Stimulated activated CD4-positive, alpha-beta T cell treated with anti-CD3 and anti-CD28 coated beads, Interleukin-1b, Interleukin-23, amount 100 ng/mL, for 48 hours (primary cell): ENCODE measurements around the gene GNGT1.
"Not testable (repeated sequence)": the region's sequence is repeated elsewhere in the genome, so short reads cannot be mapped to it uniquely, and the experiment has no call there.

ENCODE experiments used
- DNase-seq: peaks from one replicate; pipeline ENCODE4 v3.0.0-alpha.2; 2020

Gene GNGT1

DNA sequence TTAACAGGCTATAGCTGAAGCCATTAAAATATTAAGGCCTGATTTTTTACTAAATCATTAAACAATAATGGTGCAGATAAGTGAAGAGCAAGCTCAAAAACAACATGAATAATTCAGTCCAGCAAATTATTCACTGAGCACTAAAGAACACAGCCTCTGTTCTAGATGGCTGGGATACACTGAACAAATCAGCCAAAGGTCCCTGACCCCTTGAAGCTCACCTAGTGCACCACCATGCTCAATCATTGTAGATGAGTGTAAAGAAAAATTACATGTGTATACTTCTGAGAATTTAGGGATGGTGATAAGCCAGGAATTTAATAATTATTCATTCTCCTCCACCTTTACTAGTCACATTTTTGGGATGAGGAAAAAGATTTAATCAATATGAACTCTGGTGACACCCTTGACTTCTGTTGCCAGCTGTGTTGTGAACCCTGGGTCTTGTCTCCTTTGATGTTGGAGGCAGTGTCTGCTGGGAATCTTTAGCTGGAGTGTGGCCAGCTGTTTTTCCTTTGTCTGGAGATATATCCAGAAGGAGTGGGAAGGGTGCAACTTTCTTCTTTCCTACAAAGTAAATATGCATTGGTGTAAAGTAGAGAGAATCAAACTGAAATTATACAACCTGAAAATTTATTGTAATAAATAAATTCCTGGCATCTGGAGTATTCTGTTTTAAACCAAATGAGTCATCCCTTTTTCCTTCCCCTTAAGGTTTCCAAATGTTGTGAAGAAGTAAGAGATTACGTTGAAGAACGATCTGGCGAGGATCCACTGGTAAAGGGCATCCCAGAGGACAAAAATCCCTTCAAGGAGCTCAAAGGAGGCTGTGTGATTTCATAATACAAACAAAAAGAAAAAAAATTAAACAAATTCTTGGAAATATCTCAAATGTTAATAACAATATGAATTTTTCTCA lies 4.0 kb downstream of the GNGT1 start:
- no peak for DNase-seq

DNA sequence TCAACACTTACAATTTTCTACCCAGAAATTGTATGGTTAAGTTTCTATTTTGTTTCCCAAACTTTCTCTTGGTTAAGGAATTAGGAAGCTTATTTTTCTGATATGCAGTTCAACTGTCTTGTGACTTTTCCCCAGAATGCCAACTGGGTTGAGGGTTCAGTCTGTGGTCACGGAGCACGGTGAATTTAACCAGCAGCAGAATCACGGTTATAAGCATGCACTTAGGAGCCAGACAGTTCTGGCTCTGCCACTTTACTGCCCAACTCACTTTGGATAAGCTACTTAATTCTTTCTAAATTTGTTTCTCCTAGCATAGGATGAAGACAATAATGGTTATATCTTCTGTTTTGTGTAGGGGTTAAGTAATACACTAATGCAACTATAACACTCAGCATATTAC lies 4.9 kb downstream of the GNGT1 start:
- not testable (repeated sequence) for DNase-seq

DNA sequence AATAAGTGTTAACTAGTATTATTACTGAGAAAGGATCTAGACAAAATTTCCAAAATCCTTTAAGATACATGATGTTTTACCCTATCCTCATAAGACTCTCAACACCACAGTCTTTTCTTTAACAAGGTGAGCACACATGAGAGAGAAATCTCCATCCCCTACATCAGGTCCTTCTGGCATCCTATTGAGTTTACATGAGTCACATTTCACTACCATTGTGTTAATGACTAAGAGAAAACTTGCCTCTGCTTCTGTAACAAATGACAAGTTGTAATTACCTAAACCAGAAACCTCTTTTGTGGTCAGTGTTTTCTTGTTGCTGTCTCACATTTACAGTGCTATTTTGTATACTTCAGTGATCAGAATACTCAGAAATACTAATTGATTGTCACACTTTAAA lies 5.3 kb downstream of the GNGT1 start:
- DNase-seq = not testable (repeated sequence)

DNA sequence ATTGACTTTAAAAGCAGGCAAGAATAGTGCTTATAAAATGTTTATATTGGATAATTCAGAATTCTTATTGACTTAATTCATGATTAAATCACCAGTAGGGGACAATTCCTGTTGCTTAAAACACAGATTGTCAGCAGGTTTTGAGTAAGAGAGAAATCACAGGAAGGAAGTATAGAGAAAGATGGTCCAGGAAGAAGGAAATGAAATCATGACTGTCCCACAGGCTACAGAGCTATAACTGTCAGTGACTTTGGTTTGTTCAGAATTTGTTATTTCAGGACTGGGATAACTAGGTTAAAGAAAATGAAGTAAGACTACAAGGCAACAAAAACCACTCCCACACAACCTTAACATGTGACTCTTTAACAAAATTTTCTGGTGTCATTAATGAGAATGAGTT lies 6.8 kb downstream of the GNGT1 start:
- DNase-seq = no peak

DNA sequence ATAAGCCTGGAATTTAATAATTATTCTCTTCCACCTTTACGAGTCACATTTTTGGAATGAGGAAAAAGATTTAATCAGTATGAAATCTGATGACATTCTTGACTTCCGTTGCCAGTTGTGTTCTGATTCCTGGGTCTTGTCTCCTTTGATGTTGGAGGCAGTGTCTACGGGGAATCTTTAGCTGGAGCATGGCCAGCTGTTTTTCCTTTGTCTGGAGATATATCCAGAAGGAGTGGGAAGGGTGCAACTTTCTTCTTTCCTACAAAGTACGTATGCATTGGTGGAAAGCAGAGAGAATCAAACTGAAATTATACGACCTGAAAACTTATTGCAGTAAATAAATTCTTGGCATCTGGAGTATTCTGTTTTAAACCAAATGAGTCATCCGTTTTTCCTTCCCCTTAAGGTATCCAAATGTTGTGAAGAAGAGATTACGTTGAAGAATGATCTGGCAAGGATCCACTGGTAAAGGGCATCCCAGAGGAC lies 8.3 kb downstream of the GNGT1 start:
- DNase-seq = no peak

DNA sequence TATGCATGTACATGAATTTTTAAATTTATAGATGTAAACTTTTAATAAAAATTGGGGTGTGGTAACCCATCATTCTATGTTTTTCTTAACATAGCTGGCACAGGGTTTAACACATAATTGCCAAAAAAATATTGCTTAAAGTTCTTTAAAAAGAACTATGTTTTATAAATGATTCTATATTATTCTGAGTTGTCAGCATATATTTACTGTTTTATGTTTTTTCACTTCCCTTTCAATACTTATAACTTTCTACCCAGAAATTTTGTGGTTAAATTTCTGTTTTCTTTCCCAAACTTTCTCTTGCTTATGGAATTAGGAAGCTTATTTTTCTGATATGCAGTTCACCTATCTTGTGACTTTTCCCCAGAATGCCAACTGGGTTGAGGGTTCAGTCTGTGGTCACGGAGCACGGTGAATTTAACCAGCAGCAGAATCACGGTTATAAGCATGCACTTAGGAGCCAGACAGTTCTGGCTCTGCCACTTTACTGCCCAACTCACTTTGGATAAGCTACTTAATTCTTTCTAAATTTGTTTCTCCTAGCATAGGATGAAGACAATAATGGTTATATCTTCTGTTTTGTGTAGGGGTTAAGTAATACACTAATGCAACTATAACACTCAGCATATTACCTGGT lies 9.0 kb downstream of the GNGT1 start:
- not testable (repeated sequence) for DNase-seq

DNA sequence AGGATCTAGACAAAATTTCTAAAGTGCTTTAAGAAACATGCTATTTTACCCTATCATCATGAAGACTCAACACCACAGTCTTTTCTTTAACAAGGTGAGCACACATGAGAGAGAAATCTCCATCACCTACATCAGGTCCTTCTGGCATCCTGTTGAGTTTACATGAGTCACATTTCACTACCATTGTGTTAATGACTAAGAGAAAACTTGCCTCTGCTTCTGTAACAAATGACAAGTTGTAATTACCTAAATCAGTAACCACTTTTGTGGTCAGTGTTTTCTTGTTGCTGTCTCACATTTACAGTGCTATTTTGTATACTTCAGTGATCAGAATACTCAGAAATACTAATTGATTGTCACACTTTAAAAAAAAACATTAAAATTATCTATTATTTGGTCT lies 9.5 kb downstream of the GNGT1 start:
- not testable (repeated sequence) for DNase-seq

DNA sequence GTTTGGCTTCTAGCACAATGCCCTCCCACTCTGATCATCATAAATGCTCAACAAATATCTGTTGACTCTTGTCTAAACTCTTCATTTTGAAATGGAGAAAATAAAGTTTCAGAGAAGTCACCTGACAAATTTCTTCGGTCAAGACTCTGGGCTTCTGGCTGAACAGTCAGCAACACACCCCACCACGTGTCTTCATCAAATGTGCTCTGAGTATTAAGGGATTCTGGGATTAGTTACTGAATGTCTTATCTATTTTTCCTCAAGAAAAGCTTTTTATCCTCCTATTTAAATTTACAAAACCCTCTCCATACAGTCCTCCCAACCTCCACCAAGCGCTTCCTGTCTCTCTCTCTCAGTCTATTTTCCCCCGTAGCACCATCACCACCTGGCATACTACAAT lies 9.9 kb downstream of the GNGT1 start:
- DNase-seq = not testable (repeated sequence)

DNA sequence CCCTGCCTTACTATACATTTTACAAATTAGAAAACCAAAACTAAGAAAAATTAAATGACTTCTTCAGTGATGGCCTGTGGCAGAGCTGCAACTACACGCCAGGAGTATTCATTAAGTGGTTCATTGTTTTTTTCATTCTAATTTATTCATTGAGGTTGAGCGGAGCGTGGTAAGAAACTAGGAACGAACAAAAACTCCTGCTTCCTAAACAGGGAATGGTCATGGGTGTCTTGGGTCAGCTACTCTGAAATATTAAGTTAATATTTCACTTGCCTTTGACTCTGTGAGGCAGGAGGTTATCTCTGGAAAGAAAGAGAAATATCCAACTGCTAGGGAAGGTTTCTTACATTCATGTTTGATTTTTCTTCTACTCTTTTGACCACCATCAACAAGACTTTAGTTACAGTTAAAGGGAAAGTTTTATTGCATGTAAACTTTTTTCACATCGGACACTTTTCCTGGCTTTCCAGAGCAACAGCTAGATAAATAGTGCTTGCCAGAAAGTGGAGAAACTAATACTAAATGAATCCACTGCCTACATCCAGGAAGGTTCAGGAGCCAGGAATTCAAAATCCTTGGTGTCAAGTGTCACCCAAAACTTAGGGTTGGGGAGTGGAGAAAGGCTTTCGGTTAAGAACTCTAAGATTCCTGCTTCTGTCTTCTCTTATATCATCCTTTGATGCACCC lies 14.3 kb downstream of the GNGT1 start:
- DNase-seq = no peak

DNA sequence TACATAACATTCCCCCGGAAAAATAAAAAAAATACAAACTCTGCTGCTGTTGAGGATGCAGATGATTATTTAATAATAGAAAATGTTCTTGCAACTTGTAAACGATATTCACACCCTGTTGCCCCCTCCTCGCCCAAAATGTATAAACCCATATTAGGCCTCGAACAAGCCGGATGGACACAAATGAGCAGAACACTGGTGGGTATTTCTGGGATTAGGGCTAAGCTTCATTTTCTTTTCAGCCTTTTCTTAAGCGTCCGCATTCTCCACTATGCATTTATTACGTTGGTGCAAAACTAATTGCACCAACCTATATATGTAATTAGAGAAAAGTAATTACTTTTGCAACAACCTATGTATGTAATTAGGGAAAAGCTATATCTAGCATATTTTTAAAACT lies 14.8 kb downstream of the GNGT1 start:
- DNase-seq = no peak

DNA sequence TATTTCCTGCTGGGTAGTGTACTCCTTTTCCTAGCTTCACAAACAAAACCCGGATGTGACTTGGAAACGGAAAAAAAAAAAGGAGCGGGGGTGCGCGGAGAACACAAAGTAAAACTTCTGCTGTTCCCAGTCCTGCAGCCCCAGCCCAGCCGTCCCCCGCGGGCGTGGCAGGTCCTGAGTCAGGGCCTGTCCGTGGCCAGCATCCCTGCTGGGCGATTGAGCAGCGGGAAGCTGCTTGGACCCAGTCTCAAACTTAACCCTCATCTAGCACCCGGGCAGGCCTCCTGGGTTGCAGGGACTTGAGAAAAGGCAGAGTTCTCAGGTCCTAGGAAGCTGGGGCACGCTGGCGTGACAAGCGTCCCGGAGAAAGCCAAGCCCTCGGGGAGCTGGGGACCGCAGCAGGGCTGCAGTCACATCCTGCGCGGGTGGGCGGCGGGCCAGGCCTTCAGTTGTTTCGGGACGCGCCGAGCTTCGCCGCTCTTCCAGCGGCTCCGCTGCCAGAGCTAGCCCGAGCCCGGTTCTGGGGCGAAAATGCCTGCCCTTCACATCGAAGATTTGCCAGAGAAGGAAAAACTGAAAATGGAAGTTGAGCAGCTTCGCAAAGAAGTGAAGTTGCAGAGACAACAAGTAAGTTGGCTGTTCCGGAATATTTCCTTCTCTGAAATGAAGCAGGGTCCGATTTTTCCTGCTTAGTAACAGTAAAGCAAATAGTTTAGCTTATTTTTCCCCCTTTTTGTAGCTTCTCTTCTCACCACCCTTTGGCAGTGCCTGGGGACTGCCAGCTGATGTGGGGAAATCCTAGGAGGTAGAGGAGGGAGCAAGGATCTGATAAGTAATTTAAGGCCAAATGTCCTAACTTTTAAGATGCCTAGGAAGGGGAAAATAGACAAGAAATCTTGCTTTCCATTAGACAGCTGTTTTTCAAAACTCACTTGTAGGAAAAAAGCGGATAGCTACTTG lies 15.5 kb downstream of the GNGT1 start, which contains the start of gene GNG11:
Gene GNG11 (plus strand): TSS at position 129 of the 960 bp plus-strand sequence. CDS start 403 bp downstream, at position 532.
- peak; percentile 25 for DNase-seq

DNA sequence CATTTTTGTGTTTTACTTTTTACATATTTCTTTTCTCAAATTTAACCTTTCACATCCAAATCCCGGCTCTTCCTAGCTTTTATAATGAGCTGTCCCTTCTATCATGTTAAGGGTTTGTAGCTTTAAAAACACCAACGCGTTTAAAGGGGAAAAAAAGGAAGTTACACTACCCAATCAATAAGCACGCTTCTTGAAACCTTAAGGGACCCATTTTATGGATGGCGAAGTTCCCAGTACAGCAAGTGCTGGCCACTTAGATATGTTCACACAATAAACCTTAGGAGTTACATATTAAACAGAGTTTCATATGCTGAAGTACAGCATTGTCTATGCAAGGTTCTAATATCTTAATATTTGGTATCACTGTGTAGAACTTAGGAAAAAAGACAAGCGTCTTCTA lies 16.9 kb downstream of the GNGT1 start:
- DNase-seq = no peak

DNA sequence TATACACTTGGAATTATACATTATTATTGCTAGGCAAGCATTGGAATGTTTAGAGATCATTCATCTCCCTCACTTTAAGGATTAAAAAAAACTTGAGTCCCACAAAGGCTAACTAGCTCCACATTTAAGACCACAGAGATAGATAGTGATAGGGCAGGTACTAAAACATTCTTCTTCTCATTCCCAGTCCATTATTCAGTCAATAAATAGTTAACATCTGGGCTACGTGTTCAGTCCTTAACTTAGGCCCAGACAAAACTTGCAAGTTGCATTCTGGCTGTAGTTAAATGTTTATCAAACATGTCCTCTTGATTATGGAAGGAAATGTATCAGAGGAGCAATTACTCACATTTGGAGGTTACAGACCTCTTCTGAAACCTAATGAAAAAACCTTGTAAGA lies 17.6 kb downstream of the GNGT1 start:
- no peak for DNase-seq

DNA sequence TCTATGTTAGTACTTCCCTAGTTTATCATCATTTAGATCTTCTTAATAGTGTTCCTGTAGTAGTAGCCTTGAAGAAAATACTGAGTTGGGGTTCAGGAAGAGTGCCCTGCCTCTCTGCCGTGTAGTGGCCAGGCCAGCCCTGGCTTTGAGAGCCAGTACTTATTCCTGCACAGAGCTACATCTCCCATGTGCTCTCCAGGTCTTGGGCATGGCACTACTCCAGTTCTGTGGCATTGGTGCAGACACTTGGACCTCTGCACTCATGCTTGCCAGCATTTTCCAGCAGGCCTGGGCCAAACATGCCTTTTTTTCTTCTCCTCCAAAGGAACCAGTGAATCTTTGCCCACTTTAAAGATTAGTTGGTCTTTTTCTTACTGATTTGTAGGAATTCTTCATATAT lies 20.4 kb downstream of the GNGT1 start:
- no peak for DNase-seq

DNA sequence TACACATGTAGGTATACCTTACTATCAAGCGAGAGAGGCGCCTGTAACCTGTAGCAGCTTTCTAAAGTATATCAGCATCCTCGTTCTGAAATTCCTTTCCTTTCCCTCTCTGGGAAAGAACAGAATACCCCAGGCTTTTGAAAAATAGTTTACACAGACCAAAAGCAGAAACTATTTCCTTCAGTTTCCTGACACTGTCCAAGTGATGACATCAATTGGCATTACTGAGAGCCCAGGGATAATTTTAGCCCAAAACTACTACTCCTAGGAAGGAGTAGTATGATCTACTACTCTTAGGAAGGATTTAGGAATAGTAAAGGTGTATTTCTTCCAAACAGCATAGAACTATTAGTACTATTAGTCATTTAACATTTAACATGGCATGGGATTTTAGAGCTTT lies 21.2 kb downstream of the GNGT1 start:
- no peak for DNase-seq

DNA sequence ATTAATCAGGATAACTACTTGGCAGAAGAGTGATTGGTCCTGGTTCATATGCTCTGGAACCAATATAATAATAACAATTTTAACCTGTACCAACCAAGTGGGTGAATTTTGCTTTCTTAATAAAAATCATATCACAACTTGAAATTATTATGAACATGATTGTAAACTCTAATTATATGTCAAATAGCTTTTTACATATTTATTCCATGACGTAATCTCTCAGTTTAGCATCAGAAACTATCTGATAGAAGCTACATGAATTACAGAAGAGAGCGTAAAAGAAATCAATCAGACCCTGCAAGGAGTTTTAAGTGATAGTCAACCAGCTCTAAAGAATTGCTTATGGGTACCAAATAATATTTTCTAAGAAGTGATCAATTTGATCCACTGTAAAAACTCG lies 25.3 kb downstream of the GNGT1 start:
- no peak for DNase-seq

DNA sequence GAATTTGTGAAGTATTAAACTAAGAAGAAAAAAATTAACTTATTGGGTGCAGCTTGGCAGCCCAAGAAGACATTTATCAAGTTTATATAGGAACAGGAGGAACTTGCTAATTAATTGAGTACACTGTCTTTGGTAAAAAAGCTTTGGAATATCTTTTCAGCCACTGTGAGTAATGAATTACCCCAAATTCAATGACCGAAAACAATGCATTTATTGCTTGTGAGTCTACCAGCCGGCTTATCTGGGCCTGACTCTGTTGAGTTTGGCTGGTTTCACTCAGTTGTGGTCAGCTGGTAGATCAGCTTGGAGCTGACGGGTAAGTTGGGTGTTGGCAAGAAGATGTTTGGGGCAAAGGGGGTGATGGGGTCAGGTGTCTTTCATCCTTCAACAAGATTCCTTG lies 26.8 kb downstream of the GNGT1 start:
- DNase-seq = no peak

DNA sequence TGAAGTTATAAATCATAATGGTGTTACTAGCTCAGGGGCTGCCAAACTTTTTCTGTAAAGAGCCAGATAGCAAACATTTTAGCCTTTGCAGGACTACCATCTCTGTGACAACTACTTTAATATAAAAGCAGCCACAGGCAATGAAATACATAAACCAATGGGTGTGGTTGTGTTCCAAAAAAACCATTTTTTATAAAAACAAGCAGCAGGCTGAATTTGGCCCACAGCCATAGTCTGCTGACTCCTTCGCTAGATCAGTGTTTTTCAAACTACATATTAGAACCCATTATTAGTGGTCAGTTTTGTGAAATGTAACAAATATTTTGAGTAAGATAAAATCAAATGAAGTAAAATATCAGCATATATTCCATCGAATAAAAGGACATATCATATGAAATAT lies 28.7 kb downstream of the GNGT1 start:
- DNase-seq = no peak

DNA sequence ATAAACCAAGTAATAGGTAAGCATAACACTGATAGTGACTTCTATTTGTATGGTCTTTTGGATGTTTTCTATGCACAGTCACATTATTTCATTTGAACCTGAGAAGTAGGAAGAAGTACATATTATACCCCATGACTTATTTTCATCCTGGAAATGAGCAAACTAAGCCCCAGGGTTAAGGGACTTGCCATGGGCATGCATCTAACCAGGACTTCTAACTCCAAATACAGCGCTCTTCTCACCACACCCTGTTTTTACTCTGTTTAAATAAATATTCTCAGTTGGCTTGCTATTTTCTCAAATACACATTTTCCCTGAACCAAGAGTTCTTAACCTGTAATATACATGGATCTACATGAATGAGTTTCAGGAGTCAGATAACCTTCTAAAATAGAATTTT lies 31.5 kb downstream of the GNGT1 start:
- DNase-seq = no peak

DNA sequence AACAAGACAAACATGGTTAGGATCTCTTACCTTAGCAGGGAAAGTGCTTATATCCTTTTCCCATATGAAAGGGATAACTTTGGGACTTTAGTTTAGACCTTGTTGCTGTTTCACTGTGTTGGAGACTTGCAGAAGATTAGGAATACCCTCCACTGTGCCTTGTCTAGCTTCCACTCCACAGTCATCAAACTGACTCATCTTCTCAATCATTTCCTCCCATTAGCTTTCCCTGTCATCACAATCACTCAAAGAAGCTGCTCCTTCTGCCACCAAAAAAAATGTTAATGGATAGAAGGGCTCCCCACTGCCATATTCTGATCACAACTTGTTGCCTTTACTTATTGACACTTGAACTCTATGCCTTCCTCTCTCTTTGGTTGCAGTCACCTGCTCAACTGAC lies 31.9 kb downstream of the GNGT1 start:
- no peak for DNase-seq

DNA sequence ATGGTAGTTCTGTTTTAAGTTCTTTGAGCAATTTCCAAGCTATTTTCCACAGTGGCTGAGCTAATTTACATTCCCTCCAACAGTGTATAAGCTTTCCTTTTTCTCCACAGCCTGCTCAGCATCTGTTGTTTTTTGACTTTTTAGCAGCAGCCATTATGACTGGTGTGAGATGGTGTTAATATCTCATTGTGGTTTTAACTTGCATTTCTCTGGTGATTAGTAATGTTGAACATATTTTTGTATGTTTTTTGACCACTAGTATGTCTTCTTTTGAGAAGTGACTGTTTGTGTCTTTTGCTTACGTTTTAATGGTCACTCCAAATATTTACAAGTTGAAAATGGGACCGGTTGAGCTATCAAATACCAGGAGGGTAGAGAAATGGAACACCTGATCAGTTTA lies 35.6 kb downstream of the GNGT1 start:
- DNase-seq = no peak

DNA sequence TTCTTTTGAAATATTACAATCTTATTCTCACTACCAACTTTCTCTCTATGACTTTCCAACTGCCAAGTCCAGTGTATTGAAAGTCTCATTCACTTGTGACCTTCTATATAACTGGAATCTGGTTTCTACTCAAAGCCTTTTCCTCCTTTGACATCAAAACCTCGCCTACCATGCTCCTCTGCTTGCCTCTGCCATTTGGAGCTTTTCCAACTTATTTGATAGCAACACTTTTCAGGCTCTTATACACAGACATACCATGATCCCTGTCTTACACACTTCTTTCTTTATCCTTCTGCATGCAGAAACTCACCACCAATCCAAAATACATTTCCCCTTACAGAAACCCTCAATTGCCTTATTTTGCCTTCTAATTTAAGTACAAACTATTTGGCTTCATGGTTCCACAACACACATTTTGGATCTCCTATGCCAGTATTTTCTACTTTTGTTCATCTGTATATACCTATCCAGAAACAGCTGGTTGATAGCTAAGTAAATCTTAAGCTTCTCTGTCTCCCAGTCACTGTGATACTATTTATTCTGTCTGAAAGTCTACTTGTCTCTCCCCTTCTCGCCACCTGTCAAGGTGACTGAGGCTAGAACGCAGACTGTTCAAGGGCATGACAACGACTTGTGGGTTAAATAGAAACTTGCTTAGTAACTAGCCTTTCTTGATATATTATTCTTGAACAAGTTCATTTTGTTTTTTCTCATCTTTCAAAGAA lies 37.6 kb downstream of the GNGT1 start:
- no peak for DNase-seq
